PC-9 (cell line): Measurements from ENCODE around the gene ALS2. TPM values are rescaled to one million over a fixed set of nuclear protein-coding genes. Genes with fewer than 3 reads are reported as not detected.
A peak's percentile ranks its signal among the peaks of the same experiment; 100 is the strongest.

ENCODE experiments used
- BruUV-seq: library from RNA; stranded (reverse); fragments of 400-500 nt; replicated peaks from 2 replicates; lab custom pipeline; 2021; lab: Mats Ljungman, UMichigan
- CTCF ChIA-PET: fragments of 300-600 bp; sonication (Branson Sonifier 250); formaldehyde crosslinking; loops from one replicate; lab custom pipeline; 2022; ENCODE audit warnings: antibody characterized with exemption; lab: Charles Lee
- POLR2A ChIA-PET: fragments of 300-600 bp; sonication (Branson Sonifier 250); formaldehyde crosslinking; loops from one replicate; lab custom pipeline; 2022; ENCODE audit warnings: antibody characterized with exemption; ENCODE audit not compliant: unreplicated experiment; lab: Charles Lee
- DNase-seq, 2 experiments: peaks; one replicate each; pipeline versions ENCODE4 v3.0.0 to v3.0.0-alpha.2; 2015 to 2022; ENCODE audit warnings: mixed read lengths in 1 of 2
- H2AFZ ChIP-seq: fragments of 200-600 bp; sonication (generic); 2 replicates; pipeline ENCODE4 v1.8.1; 2017; ENCODE audit warnings: antibody characterized with exemption
- H3F3A ChIP-seq: fragments of 200-600 bp; sonication (generic); 2 replicates; pipeline ENCODE4 v1.8.1; 2017; ENCODE audit warnings: antibody characterized with exemption, mild to moderate bottlenecking, low read depth; ENCODE audit not compliant: insufficient read depth
- H3K27ac ChIP-seq: fragments of 200-600 bp; sonication (generic); 2 replicates; pipeline ENCODE4 v1.6.1; 2016; ENCODE audit warnings: mixed run types
- H3K27me3 ChIP-seq: fragments of 200-600 bp; sonication (generic); 2 replicates; pipeline ENCODE4 v1.6.1; 2016; ENCODE audit warnings: low read depth, mixed run types; ENCODE audit not compliant: insufficient read depth
- H3K36me3 ChIP-seq: fragments of 200-600 bp; sonication (generic); 2 replicates; pipeline ENCODE4 v1.6.1; 2016; ENCODE audit warnings: low read depth, mixed run types
- H3K4me1 ChIP-seq: fragments of 200-600 bp; sonication (generic); replicated peaks from 2 replicates; pipeline ENCODE4 v1.6.1; 2016; ENCODE audit warnings: mixed run types; ENCODE audit not compliant: insufficient read depth
- H3K4me2 ChIP-seq: fragments of 200-600 bp; sonication (generic); 2 replicates; pipeline ENCODE4 v1.6.1; 2017; ENCODE audit warnings: mixed run types
- H3K4me3 ChIP-seq: fragments of 200-600 bp; sonication (generic); 2 replicates; pipeline ENCODE4 v1.6.1; 2016; ENCODE audit warnings: mixed run types
- H3K79me2 ChIP-seq: fragments of 200-600 bp; sonication (generic); 2 replicates; pipeline ENCODE4 v1.6.1; 2017; ENCODE audit warnings: low read depth, mixed run types
- H3K9me2 ChIP-seq: fragments of 200-600 bp; sonication (generic); 2 replicates; pipeline ENCODE4 v1.8.1; 2017; ENCODE audit warnings: mild to moderate bottlenecking; ENCODE audit not compliant: insufficient read depth
- H3K9me3 ChIP-seq: fragments of 200-600 bp; sonication (generic); 2 replicates; pipeline ENCODE4 v1.8.1; 2016; ENCODE audit warnings: low read depth; ENCODE audit not compliant: insufficient read depth
- H4K20me1 ChIP-seq: fragments of 200-600 bp; sonication (generic); 2 replicates; pipeline ENCODE4 v1.8.1; 2017; ENCODE audit not compliant: insufficient read depth
- EZH2 ChIP-seq: fragments of 200-600 bp; sonication (generic); IDR thresholded peaks from 2 replicates; pipeline ENCODE4 v1.8.0; 2017; ENCODE audit warnings: antibody characterized with exemption, low read depth
- intact Hi-C: fragments of 100-400 bp; cut with micrococcal nuclease; formaldehyde crosslinking; loops from one replicate; pipeline ENCODE4 v1.10.0; 2022; ENCODE audit not compliant: unreplicated experiment
- total RNA-seq: library from RNA; stranded (reverse); gene quantifications from 2 replicates; pipeline ENCODE4 v1.2.3, GENCODE V29; 2021
- TF ChIP-seq, protein P1 (sequence below): fragments of 200-600 bp; sonication (generic); conservative IDR thresholded peaks from 2 replicates; pipeline ENCODE4 v1.6.1; 2017; ENCODE audit warnings: mixed run types, antibody characterized with exemption, mild to moderate bottlenecking, moderate library complexity

Gene ALS2
- total RNA-seq, 1 experiment from 2014 or later, result 27.6 TPM

DNA sequence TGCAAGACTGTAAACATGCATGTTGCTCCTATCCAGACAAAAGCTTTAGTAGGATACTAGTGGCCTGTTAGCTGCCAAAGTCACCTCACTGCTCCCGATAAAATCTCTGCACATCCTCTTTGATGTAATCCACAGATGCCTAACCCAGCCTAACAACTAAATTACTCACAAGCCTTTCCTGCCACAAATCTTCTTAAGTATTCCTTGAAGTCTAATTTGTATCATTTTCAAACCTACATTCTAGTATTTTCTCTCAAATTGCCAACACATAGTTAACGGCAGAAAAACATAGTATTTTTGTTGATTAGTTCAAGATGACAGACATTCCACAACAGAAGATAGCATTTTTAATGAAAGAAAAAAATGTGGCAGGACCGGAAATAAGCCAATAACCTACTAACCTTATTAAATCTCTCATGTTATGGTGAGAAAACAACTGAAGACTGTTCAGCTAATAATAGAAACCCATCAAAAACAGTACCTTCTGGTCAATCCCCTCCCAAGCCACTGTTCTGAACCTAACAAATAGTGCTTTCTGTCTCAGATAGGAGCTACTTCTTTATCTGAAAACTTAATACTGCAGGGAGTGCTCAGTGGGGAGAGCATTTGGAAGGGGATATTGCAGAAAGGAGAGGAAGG lies 82.0 kb downstream of the ALS2 start, which contains the start of gene MPP4:
Gene MPP4, minus strand, starts transcription at position 57 of the 639 bp plus-strand sequence. CDS start 4,690 bp downstream, outside the sequence.
- ChIA-PET CTCF (no interaction called here), POLR2A (no interaction called here)
- H3K27ac ChIP-seq, result peak within 1 kb of the TSS; percentile 46
- intact Hi-C loops, result no loop called here
- peak in 1 of 2 experiments; percentile 54 for DNase-seq
- peaks cover 20% of the 10 kb centered on the region; the same call in 1 of the 2 replicates for H3F3A ChIP-seq
- H2AFZ ChIP-seq, result no peak within 1 kb of the TSS
- H3K79me2 ChIP-seq, result no peaks in the 10 kb centered on the region
- H3K4me1 ChIP-seq, result peaks cover 35% of the 10 kb centered on the region
- no peaks in the 10 kb centered on the region for H3K27me3 ChIP-seq
- H3K9me3 ChIP-seq, result no peaks in the 10 kb centered on the region
- peak within 1 kb of the TSS; percentile 31 for H3K4me2 ChIP-seq
- no TSS peak for BruUV-seq
- H3K9me2 ChIP-seq, result no peaks in the 10 kb centered on the region
- no peak within 1 kb of the TSS for H3K4me3 ChIP-seq
- H4K20me1 ChIP-seq, result no peaks in the 10 kb centered on the region
- TF ChIP-seq, protein P1, sequence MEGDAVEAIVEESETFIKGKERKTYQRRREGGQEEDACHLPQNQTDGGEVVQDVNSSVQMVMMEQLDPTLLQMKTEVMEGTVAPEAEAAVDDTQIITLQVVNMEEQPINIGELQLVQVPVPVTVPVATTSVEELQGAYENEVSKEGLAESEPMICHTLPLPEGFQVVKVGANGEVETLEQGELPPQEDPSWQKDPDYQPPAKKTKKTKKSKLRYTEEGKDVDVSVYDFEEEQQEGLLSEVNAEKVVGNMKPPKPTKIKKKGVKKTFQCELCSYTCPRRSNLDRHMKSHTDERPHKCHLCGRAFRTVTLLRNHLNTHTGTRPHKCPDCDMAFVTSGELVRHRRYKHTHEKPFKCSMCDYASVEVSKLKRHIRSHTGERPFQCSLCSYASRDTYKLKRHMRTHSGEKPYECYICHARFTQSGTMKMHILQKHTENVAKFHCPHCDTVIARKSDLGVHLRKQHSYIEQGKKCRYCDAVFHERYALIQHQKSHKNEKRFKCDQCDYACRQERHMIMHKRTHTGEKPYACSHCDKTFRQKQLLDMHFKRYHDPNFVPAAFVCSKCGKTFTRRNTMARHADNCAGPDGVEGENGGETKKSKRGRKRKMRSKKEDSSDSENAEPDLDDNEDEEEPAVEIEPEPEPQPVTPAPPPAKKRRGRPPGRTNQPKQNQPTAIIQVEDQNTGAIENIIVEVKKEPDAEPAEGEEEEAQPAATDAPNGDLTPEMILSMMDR, result no peak
- no peak for TF ChIP-seq EZH2
- 0 out of 2 replicates have a peak, but pooled peaks cover 7% of the 10 kb centered on the region for H3K36me3 ChIP-seq

DNA sequence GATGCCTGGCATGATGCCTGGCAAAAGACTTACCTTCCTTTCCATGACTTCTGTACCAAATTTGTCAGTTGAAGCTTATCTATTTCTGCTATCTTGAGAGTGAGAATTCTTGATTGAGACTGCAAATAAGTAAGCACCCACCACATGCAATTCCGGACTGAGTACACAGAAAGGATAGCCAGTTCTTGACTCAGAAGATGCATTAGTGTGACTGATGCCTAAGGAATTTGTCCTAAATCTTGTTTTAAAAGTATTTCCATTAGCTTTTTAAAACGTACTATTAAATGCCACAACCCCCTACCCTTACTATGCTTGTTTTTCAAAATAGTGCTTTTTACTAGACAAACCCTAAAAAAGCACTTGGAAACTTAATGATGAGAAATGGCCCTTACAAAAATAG lies 82.8 kb downstream of the ALS2 start:
- ChIA-PET POLR2A (interaction anchor here (0.6 to 0.7 kb wide), 2 partner anchors 14 to 57 kb away, joined by 8 to 9 read pairs; no protein-coding TSS in a partner anchor), CTCF (no interaction called here)
- Histone ChIP-seq H3K9me2 (no peaks in the 10 kb centered on the region), H2AFZ (no peak overlapping the region), H3F3A (peaks cover 20% of the 10 kb centered on the region; the same call in 1 of the 2 replicates), H4K20me1 (no peaks in the 10 kb centered on the region), H3K27me3 (no peaks in the 10 kb centered on the region), H3K36me3 (0 out of 2 replicates have a peak, but pooled peaks cover 7% of the 10 kb centered on the region), H3K4me2 (peak overlapping the region; percentile 31), H3K4me1 (peaks cover 35% of the 10 kb centered on the region), H3K9me3 (no peaks in the 10 kb centered on the region), H3K27ac (peak overlapping the region; percentile 46), H3K4me3 (no peak overlapping the region), H3K79me2 (no peaks in the 10 kb centered on the region)
- DNase-seq, result peak; percentile 14 to 78
- intact Hi-C loops, result no loop called here
- BruUV-seq, result no TSS peak
- no peak for TF ChIP-seq EZH2
- TF ChIP-seq, protein P1, result no peak

DNA sequence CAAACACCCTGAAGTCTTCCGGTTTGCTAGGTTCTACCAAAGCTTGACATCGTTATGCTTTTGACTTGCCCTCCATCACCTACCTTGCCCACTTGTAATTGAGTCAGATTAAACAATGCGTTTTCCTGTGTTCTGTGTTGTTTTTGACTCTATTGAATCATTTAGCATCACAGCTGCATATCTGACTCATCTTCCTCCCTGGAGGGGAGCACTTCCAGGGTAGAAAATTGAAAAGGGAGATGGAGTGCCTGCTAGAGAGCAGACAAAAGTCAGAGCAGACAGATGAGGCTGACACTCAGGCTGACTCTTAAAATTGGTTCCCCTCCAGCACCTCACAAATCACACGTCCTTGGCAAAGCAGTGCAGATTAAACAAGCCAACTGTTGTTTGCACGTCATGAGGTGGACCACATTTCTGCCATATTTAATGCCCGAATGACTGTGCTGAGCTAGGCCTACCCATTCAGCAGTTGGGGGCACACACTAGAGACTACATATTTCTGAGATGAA lies 84.5 kb downstream of the ALS2 start:
- Histone ChIP-seq H2AFZ (no peak overlapping the region), H3K4me3 (no peak overlapping the region), H3F3A (peaks cover 20% of the 10 kb centered on the region; the same call in 1 of the 2 replicates), H3K36me3 (0 out of 2 replicates have a peak, but pooled peaks cover 7% of the 10 kb centered on the region), H3K4me1 (peaks cover 35% of the 10 kb centered on the region), H3K79me2 (no peaks in the 10 kb centered on the region), H3K4me2 (no peak overlapping the region), H3K9me3 (no peaks in the 10 kb centered on the region), H3K9me2 (no peaks in the 10 kb centered on the region), H3K27ac (no peak overlapping the region), H4K20me1 (no peaks in the 10 kb centered on the region), H3K27me3 (no peaks in the 10 kb centered on the region)
- CTCF ChIA-PET, result no interaction called here
- no TSS peak for BruUV-seq
- POLR2A ChIA-PET, result interaction anchor here (0.7 kb wide), 2 partner anchors 33 to 1363 kb away, joined by 3 to 4 read pairs; no protein-coding TSS in a partner anchor
- intact Hi-C loops, result no loop called here
- no peak for DNase-seq
- no peak for TF ChIP-seq EZH2
- TF ChIP-seq, protein P1, result no peak
